Stimulated activated CD8-positive, alpha-beta memory T cell treated with anti-CD3 and anti-CD28 coated beads, Interleukin-7, amount 100 ng/mL, for 1 hour (primary cell): ENCODE measurements around the gene KBTBD13.
"Not testable (repeated sequence)": the region's sequence is repeated elsewhere in the genome, so short reads cannot be mapped to it uniquely, and the experiment has no call there.

Experiments used
- DNase-seq, 2 donors: peaks; one replicate each; pipeline ENCODE4 v3.0.0-alpha.2; 2020; ENCODE audit warnings: low read depth in 2 of 2

The KBTBD13 gene

GRCh38 chr15:65076486-65077290 is at the start of gene KBTBD13:
Gene KBTBD13 (plus strand): TSS chr15:65076746. CDS start chr15:65076816, 70 bp downstream.
- no peak for DNase-seq

- DNase-seq = no peak
Measured at GRCh38 chr15:65026756-65027155, 49.8 kb upstream of the KBTBD13 start.

GRCh38 chr15:65027593-65027992 is 49.0 kb upstream of the KBTBD13 start:
- DNase-seq = no peak

- no peak for DNase-seq
Measured at GRCh38 chr15:65028338-65028737, 48.2 kb upstream of the KBTBD13 start.

- DNase-seq = peak; percentile 87 to 92
Measured at GRCh38 chr15:65028921-65029735, 47.4 kb upstream of the KBTBD13 start, which contains the start of gene MTFMT. Gene MTFMT (minus strand): TSS chr15:65029639. CDS start chr15:65029613, 26 bp downstream.

GRCh38 chr15:65029736-65030208 is 46.8 kb upstream of the KBTBD13 start:
- no peak for DNase-seq

GRCh38 chr15:65032801-65033537 is 43.6 kb upstream of the KBTBD13 start:
- no peak for DNase-seq

GRCh38 chr15:65033659-65034269 is 42.8 kb upstream of the KBTBD13 start:
- no peak for DNase-seq

GRCh38 chr15:65034719-65035118 is 41.8 kb upstream of the KBTBD13 start:
- DNase-seq = no peak

GRCh38 chr15:65037309-65037708 is 39.2 kb upstream of the KBTBD13 start:
- DNase-seq = no peak

GRCh38 chr15:65038428-65038827 is 38.1 kb upstream of the KBTBD13 start:
- no peak for DNase-seq

GRCh38 chr15:65038836-65039235 is 37.7 kb upstream of the KBTBD13 start:
- no peak for DNase-seq

GRCh38 chr15:65040461-65040860 is 36.1 kb upstream of the KBTBD13 start:
- no peak for DNase-seq

GRCh38 chr15:65041787-65042186 is 34.8 kb upstream of the KBTBD13 start:
- DNase-seq = no peak

GRCh38 chr15:65042776-65043327 is 33.7 kb upstream of the KBTBD13 start:
- no peak for DNase-seq

- DNase-seq = not testable (repeated sequence)
Measured at GRCh38 chr15:65044218-65044617, 32.3 kb upstream of the KBTBD13 start.

- no peak for DNase-seq
Measured at GRCh38 chr15:65044724-65045481, 31.6 kb upstream of the KBTBD13 start, which contains the start of gene SLC51B. Gene SLC51B (plus strand): TSS chr15:65045387. CDS start chr15:65050005, 4,618 bp downstream.

GRCh38 chr15:65048241-65048640 is 28.3 kb upstream of the KBTBD13 start:
- DNase-seq = no peak

- peak; percentile 64 to 68 for DNase-seq
Measured at GRCh38 chr15:65049418-65049840, 27.1 kb upstream of the KBTBD13 start.

- DNase-seq = no peak
Measured at GRCh38 chr15:65050270-65050669, 26.3 kb upstream of the KBTBD13 start.
